Kidney epithelial cell (primary cell): ENCODE results near the gene GATA5. TPM values are rescaled to one million over a fixed set of nuclear protein-coding genes. Genes with fewer than 3 reads are reported as not detected.

Source experiments
- DNase-seq: peaks from one replicate; pipeline ENCODE4 v3.0.0-alpha.2; 2010; ENCODE audit warnings: low read depth
- H3K27me3 ChIP-seq: 2 replicates; pipeline ENCODE4 v1.6.0; 2011; ENCODE audit warnings: low read length; ENCODE audit not compliant: control insufficient read depth, insufficient read depth
- H3K36me3 ChIP-seq: 2 replicates; pipeline ENCODE4 v1.5.1; 2011; ENCODE audit warnings: low read length; ENCODE audit not compliant: control insufficient read depth, insufficient read depth
- H3K4me3 ChIP-seq: 2 replicates; pipeline ENCODE4 v1.5.1; 2011; ENCODE audit warnings: low read depth, mild to moderate bottlenecking, control low read depth, low read length
- total RNA-seq: library from RNA; depleted of rRNA; stranded (reverse); fragments of >200 nt; gene quantifications from 2 replicates; pipeline ENCODE4 v1.2.3, GENCODE V29; 2015
- TF ChIP-seq, protein P1 (sequence below): IDR thresholded peaks from 2 replicates; pipeline ENCODE4 v1.5.1; 2011; ENCODE audit warnings: mild to moderate bottlenecking, moderate library complexity, low read length, control low read depth, inconsistent platforms; ENCODE audit not compliant: insufficient read depth, poor library complexity, severe bottlenecking

The GATA5 gene
- total RNA-seq, 1 donor from 2014 or later = not detected

DNA sequence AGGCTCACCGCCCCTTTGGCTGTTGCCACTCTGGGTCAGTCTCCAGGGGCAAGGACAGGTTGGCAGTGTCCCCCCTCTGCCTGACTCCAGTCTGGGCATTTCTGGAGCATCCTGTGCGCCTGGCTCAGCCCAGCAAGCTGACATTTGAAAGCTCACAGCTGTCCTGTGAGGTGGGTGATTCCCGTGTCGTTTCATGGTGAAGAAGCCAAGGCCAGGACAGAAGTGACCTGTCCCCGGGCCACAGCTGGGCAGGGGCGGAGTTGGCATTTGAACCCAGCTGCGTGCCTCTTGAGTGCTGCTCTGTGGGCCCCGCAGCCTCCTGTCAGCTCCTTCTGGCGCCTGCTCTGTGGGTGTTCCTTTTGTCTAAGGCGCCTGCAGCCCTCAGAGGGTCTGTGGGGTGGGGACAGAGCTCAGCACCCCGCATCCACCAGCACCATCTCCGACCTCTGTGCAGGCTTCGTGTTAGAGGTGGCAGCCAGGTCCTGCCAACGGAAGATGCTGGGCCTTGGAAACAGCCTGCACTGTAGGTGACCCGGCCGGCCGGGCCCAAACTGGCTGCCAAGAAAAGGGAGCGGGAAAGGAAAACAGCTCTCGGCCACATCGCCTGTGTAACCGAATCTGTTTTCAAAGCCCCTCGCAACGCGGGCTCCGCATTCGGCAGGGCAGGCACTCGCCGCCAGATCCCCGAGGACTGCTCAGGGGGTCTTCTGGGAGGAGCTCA is 5.8 kb upstream of the GATA5 start:
- Histone ChIP-seq H3K4me3 (no peak overlapping the region), H3K27me3 (peaks cover 90% of the 10 kb centered on the region), H3K36me3 (no peaks in the 10 kb centered on the region)
- TF ChIP-seq, protein P1, sequence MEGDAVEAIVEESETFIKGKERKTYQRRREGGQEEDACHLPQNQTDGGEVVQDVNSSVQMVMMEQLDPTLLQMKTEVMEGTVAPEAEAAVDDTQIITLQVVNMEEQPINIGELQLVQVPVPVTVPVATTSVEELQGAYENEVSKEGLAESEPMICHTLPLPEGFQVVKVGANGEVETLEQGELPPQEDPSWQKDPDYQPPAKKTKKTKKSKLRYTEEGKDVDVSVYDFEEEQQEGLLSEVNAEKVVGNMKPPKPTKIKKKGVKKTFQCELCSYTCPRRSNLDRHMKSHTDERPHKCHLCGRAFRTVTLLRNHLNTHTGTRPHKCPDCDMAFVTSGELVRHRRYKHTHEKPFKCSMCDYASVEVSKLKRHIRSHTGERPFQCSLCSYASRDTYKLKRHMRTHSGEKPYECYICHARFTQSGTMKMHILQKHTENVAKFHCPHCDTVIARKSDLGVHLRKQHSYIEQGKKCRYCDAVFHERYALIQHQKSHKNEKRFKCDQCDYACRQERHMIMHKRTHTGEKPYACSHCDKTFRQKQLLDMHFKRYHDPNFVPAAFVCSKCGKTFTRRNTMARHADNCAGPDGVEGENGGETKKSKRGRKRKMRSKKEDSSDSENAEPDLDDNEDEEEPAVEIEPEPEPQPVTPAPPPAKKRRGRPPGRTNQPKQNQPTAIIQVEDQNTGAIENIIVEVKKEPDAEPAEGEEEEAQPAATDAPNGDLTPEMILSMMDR = no peak
- DNase-seq = no peak

DNA sequence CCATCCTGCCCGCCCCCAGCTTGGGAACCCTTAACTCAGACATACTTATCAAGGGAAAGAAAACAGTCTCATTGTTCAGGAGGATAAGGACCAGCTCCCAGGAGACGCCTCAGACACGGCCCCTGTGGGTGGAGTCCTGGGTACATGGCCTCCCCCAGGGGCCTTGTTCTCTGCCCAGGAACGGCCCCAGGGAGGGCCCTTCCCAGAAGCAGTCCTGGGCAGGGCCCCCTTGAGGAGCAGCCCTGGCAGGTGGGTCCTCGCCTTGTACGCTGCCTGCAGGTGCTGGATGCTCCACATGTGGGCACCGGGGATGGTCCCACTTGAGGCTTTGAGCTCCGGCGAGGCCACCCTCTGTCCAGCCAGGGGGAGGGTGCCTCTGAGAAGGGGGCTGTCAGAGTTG is 4.5 kb upstream of the GATA5 start:
- Histone ChIP-seq H3K4me3 (no peak overlapping the region), H3K27me3 (peaks cover 88% of the 10 kb centered on the region), H3K36me3 (no peaks in the 10 kb centered on the region)
- no peak for DNase-seq
- TF ChIP-seq, protein P1 = no peak

DNA sequence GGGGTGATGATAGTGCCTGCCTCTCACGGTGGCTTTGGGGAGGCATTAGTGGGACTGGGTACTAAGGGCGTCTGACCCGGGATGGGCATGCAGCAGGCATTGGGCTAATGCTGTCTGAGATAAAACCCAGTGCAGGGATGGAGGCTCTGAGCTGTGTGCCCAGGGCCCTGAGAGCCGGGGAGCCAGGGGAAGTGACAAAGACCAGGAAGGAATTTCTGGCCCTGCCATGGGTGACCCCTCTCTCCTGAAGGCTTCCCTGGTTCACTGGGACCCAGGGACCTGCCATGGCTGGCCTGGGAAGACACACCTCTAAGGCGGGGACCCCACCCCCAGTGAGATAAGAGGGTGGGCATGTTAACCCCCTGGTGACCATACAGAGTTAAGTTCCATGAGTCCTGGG is 3.9 kb upstream of the GATA5 start:
- DNase-seq = no peak
- TF ChIP-seq, protein P1 = no peak
- no peak overlapping the region for H3K4me3 ChIP-seq
- H3K36me3 ChIP-seq = no peaks in the 10 kb centered on the region
- peaks cover 88% of the 10 kb centered on the region for H3K27me3 ChIP-seq

DNA sequence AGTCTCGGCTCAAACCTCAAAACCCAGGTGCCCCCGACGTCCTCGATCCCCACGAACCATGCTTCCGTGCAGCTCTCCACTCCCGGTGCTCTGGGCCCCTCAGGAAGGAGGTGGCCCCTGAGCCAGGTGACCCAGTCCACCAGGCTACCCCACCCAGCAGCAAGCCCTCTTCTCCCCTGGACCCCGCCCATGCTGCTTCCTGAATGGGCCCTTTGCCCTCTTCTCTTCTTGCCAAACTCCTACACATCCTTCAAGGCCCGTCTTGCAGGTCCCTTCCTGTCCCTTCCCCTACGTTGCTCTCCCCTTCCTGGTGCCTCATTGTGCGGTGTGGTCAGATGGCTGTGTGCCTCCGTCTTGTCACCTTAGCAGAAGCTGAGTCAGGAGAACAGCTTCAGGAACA is 3.4 kb upstream of the GATA5 start:
- no peaks in the 10 kb centered on the region for H3K36me3 ChIP-seq
- no peak overlapping the region for H3K4me3 ChIP-seq
- DNase-seq = no peak
- TF ChIP-seq, protein P1 = no peak
- peaks cover 88% of the 10 kb centered on the region for H3K27me3 ChIP-seq

DNA sequence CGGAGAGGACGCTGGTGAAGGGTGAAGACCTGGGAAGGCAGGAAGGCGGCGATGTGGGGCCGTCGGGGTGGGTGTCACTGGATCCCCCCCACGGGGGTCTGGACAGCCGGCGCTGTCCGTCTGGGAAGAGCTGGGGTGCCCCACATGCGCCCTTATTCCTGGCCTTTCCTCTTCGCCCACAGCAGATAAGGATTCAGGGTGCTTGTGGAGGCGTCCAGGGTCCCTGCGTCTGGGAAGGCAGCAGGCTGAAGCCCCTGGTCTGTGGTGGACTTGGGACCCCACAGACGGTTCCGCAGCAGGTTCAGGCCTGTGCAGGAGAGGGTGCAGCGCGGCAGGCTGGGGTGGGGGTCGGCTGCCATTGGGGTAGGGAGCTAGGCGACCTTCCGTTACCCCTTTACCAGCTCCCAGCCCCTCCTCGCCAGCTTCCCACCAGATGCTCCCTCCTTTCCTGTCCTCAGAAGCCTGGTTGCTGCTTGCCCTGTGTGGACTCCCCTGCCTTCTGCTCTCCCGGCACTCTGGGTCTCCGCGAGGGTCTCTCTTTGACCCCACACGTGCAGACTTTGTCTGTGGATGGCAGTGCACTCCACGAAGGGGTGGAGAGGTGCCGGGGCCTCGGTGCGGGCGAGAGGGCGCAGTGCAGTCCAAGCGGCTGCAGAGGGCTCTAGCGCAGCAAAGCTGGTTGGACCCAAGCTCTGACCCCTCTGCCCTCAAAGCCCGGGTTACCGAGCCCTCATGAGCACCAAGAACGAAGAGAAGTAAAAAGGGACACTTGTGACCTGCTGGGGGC is 2.1 kb upstream of the GATA5 start:
- no peak overlapping the region for H3K4me3 ChIP-seq
- H3K36me3 ChIP-seq = no peaks in the 10 kb centered on the region
- peaks cover 87% of the 10 kb centered on the region for H3K27me3 ChIP-seq
- TF ChIP-seq, protein P1 = peak; percentile 22
- no peak for DNase-seq
